ENCODE data around the gene MMS22L.

GRCh38 chr6:97203343-97203742 is 79.7 kb downstream of the MMS22L start:
- TF ChIP-seq POLR2A (IDR thresholded peaks at IDR 0.05) = no peak
- no peak for TF ChIP-seq CTCF (IDR thresholded peaks at IDR 0.05)
- no peak for TF ChIP-seq POLR2AphosphoS5 (IDR thresholded peaks at IDR 0.05; ENCODE audit: insufficient read depth in 1 of 2, low read depth in 1 of 2)

All from vagina (tissue), 2 donors.